WI38 (cell line): ENCODE measurements around the gene PIGV.
A peak's percentile ranks its signal among the peaks of the same experiment; 100 is the strongest.

Experiments used
- H3K4me3 ChIP-seq: 2 replicates; pipeline ENCODE4 v1.5.1; 2011; ENCODE audit warnings: low read depth, mild to moderate bottlenecking, control low read depth, low read length
- CTCF ChIP-seq: IDR thresholded peaks from 2 replicates; pipeline ENCODE4 v1.5.1; 2012; ENCODE audit warnings: low read depth, mild to moderate bottlenecking, control low read depth, low read length

PIGV gene

DNA sequence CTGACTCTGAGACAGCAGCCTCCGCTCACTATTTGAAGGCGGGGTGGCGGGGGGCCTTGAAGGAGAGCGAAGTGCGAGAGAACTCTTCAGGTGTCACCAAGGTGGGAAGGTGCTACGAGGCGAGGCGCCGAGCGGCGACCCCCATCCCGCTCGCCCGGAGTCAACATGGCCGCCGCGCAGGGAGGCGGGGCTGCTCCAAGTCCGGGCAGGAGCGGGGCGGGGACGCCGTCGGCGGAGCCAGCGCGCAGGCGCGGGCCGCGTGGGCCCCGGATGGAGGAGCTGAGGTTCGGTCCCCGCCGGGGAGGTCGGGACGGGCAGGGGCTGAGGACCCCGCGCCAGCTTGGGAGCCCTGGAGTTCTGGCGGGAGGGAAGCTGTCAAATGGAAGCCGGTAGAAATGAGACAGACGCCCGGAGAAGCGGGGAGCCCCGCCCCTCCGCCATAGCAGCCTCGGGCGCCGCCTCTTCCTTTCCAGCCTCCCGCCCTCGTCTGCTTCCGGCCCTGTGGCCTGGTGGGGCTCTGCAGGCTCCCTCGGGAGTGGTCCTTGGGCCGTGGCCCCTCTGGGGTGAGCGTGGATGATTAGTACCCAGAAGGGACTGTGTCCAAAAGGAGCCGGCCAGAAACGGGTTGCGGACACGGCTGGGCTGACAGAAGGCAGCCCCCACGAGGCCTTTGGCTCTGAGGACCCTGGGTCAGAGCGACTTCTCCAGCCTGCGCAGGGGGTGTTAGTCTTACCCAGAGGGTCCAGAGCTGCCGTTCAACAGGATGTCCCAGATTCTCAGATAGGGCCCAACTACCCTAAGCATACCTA is at the start of gene PIGV:
Gene PIGV (plus strand): TSS at position 245 of the 809 bp plus-strand sequence. CDS start 2,866 bp downstream, outside the sequence.
- TF ChIP-seq CTCF = no peak
- peak within 1 kb of the TSS; percentile 61 for H3K4me3 ChIP-seq

GRCh38 chr1:26739329-26739914 is 48.3 kb upstream of the PIGV start:
- no peak overlapping the region for H3K4me3 ChIP-seq
- no peak for TF ChIP-seq CTCF

GRCh38 chr1:26740023-26740634 is 47.6 kb upstream of the PIGV start:
- H3K4me3 ChIP-seq = no peak overlapping the region
- TF ChIP-seq CTCF = no peak

- TF ChIP-seq CTCF = no peak
These were observed 46.8 kb upstream of the PIGV start for GRCh38 chr1:26740952-26741351.

DNA sequence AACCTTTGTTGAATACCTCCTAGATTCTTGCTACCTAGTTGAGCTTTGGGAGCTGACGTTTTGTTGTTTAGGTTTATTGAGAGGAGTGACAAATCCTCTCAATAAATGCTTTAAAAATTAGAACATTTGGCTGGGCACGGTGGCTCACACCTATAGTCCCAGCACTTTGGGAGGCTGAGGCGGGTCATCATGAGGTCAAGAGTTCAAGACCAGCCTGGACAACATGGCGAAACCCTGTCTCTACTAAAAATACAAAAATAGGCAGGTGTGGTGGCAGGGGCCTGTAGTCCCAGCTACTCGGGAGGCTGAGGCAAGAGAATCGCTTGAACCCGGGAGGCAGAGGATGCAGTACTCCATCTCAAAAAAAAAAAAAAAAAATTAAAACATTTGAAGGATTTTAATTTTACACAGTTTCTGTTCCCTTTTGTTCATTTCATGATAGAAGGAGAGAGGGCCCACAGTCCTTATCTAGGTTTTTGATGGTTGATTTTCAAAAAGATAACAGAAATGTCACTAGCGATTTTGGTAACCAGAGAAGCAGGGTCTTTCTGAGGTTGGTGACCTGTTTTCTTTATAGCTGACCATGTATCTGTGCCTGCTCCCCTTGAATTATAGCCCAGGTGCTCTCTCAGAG is 44.2 kb upstream of the PIGV start:
- TF ChIP-seq CTCF = no peak
- no peak overlapping the region for H3K4me3 ChIP-seq

More at GRCh38 chr1:26740952-26741351, 46.8 kb upstream of the PIGV start:
- H3K4me3 ChIP-seq = no peak overlapping the region

- no peak for TF ChIP-seq CTCF
- peak overlapping the region; percentile 17; the same call in 1 of the 2 replicates for H3K4me3 ChIP-seq
These were observed 43.4 kb upstream of the PIGV start for GRCh38 chr1:26744075-26744959.
